A549 (cell line): ENCODE measurements around the gene BEX3.

Experiments used
- CEBPB ChIP-seq, 2 experiments: fragments of >200 bp in 1 of 2; sonication (Bioruptor Twin) in 1 of 2; formaldehyde crosslinking in 1 of 2; IDR thresholded peaks; 2 replicates each; pipeline ENCODE4 v1.6.1; 2012 to 2016
- CTCF ChIP-seq: fragments of >200 bp; sonication (Bioruptor Twin); formaldehyde crosslinking; IDR thresholded peaks from 3 replicates; pipeline ENCODE4 v1.5.1; 2016
- EP300 ChIP-seq, 2 experiments: fragments of >200 bp; sonication (Bioruptor Twin); formaldehyde crosslinking; IDR thresholded peaks; 2 replicates in 1 of 2; 3 replicates in 1 of 2; pipeline ENCODE4 v1.6.1; 2016 to 2017
- FOXS1 ChIP-seq: fragments of 250-450 bp; sonication (Bioruptor Pico); IDR thresholded peaks from 2 replicates; pipeline ENCODE4 v1.5.0; 2020; ENCODE audit warnings: mild to moderate bottlenecking, moderate library complexity
- HDAC2 ChIP-seq: fragments of 200-600 bp; sonication (generic); IDR thresholded peaks from 2 replicates; pipeline ENCODE4 v1.6.1; 2016
- JUN ChIP-seq, 2 experiments: fragments of >200 bp; sonication (Bioruptor Twin); formaldehyde crosslinking; IDR thresholded peaks; 2 replicates in 1 of 2; 3 replicates in 1 of 2; pipeline ENCODE4 v1.6.1; 2016 to 2017
- KDM1A ChIP-seq: fragments of 200-600 bp; sonication (generic); IDR thresholded peaks from 2 replicates; pipeline ENCODE4 v1.6.1; 2016; ENCODE audit warnings: low read depth, mild to moderate bottlenecking
- MAZ ChIP-seq: fragments of 150-350 bp; IDR thresholded peaks from 2 replicates; pipeline ENCODE4 v1.6.1; 2014; ENCODE audit warnings: antibody characterized with exemption, low read depth, low read length, borderline replicate concordance
- NPAS2 ChIP-seq: fragments of 250-450 bp; sonication (Bioruptor Pico); IDR thresholded peaks from 2 replicates; pipeline ENCODE4 v1.8.0; 2022; ENCODE audit warnings: mild to moderate bottlenecking, moderate library complexity, borderline replicate concordance
- POLR2A ChIP-seq: IDR thresholded peaks from 2 replicates; pipeline ENCODE4 v1.6.1; 2012; ENCODE audit warnings: mild to moderate bottlenecking, low read length
- RFX5 ChIP-seq: fragments of 450-650 bp; IDR thresholded peaks from 2 replicates; pipeline ENCODE4 v1.7.1; 2014; ENCODE audit warnings: antibody characterized with exemption, mild to moderate bottlenecking, moderate library complexity
- ZFP36 ChIP-seq: fragments of 450-650 bp; IDR thresholded peaks from 2 replicates; pipeline ENCODE4 v1.6.1; 2014; ENCODE audit warnings: borderline replicate concordance; ENCODE audit not compliant: partially characterized antibody
- ZNF302 ChIP-seq: fragments of 250-450 bp; sonication (Bioruptor Pico); IDR thresholded peaks from 2 replicates; pipeline ENCODE4 v1.9.0; 2021; ENCODE audit warnings: inconsistent platforms, mild to moderate bottlenecking, moderate library complexity
- TF ChIP-seq, protein P1 (sequence below): IDR thresholded peaks from 2 replicates; pipeline ENCODE4 v1.6.1; 2012

GRCh38 chrX:103329991-103330390, 46.3 kb upstream of the BEX3 start, which contains the start of gene TCEAL7:
- TF ChIP-seq CTCF (no peak), EP300 (IDR thresholded peaks at IDR 0.05) (no peak), KDM1A (no peak), ZFP36 (no peak), JUN (IDR thresholded peaks at IDR 0.05) (no peak), FOXS1 (CRISPR knock-in tag) (no peak), POLR2A (no peak), MAZ (no peak), NPAS2 (no peak), CEBPB (IDR thresholded peaks at IDR 0.05) (no peak), RFX5 (no peak), ZNF302 (CRISPR knock-in tag) (no peak), HDAC2 (no peak)
- TF ChIP-seq, protein P1, sequence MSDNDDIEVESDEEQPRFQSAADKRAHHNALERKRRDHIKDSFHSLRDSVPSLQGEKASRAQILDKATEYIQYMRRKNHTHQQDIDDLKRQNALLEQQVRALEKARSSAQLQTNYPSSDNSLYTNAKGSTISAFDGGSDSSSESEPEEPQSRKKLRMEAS, result no peak
